GM13977 (cell line): ENCODE measurements around the gene NCBP3.
A peak's percentile ranks its signal among the peaks of the same experiment; 100 is the strongest.

ENCODE experiments used
- DNase-seq: peaks from one replicate; pipeline ENCODE4 v3.0.0; 2012; ENCODE audit warnings: low spot score
- CTCF ChIP-seq: IDR thresholded peaks from 2 replicates; pipeline ENCODE4 v1.5.1; 2012; ENCODE audit warnings: mild to moderate bottlenecking, control low read depth; ENCODE audit not compliant: insufficient read depth; ENCODE audit errors: extremely low read depth, missing control alignments
- in situ Hi-C: fragments of 300-500 bp; cut with MboI; formaldehyde crosslinking; loops from one replicate; pipeline ENCODE4 v1.12.0; 2022; ENCODE audit warnings: low sequenced_read_pairs, low pct_unique_long_range_greater_than_20kb, mixed read lengths, inconsistent platforms; ENCODE audit not compliant: unreplicated experiment

Gene NCBP3

GRCh38 chr17:3836551-3836950, 9.5 kb downstream of the NCBP3 start:
- DNase-seq: no peak
- in situ Hi-C loops: no loop called here
- TF ChIP-seq CTCF: no peak

- TF ChIP-seq CTCF: no peak
- in situ Hi-C loops: no loop called here
- DNase-seq: no peak
These were observed 10.4 kb downstream of the NCBP3 start for GRCh38 chr17:3835410-3836229.

- in situ Hi-C loops: no loop called here
- no peak for TF ChIP-seq CTCF
- no peak for DNase-seq
These were observed 11.2 kb downstream of the NCBP3 start for GRCh38 chr17:3834811-3835210.

GRCh38 chr17:3828852-3829232, 17.2 kb downstream of the NCBP3 start:
- in situ Hi-C loops: loop anchor here (10.0 kb wide), 1 partner anchor 154 kb away; no protein-coding TSS in a partner anchor
- TF ChIP-seq CTCF: no peak

GRCh38 chr17:3828151-3828851, 17.7 kb downstream of the NCBP3 start:
- no peak for DNase-seq
- no peak for TF ChIP-seq CTCF
- in situ Hi-C loops: loop anchor here (10.0 kb wide), 1 partner anchor 154 kb away; no protein-coding TSS in a partner anchor

More at GRCh38 chr17:3828852-3829232, 17.2 kb downstream of the NCBP3 start:
- DNase-seq: no peak

GRCh38 chr17:3827124-3827773, 18.8 kb downstream of the NCBP3 start:
- peak; percentile 84 for TF ChIP-seq CTCF
- peak; percentile 63 for DNase-seq
- in situ Hi-C loops: loop anchor here (10.0 kb wide), 1 partner anchor 152 kb away; no protein-coding TSS in a partner anchor
